HG02981 (cell line): ENCODE data around the gene HECW1.
"Not testable (repeated sequence)": the region's sequence is repeated elsewhere in the genome, so short reads cannot be mapped to it uniquely, and the experiment has no call there.

ENCODE experiments used
- ATAC-seq: cut with Tn5 transposase; IDR thresholded peaks from one replicate; pipeline ENCODE4 v1.9.1; 2021; ENCODE audit warnings: mild to moderate bottlenecking, moderate library complexity; ENCODE audit not compliant: unreplicated experiment

Gene HECW1

GRCh38 chr7:43302773-43303460 lies 190.5 kb downstream of the HECW1 start:
- ATAC-seq = no peak

DNA sequence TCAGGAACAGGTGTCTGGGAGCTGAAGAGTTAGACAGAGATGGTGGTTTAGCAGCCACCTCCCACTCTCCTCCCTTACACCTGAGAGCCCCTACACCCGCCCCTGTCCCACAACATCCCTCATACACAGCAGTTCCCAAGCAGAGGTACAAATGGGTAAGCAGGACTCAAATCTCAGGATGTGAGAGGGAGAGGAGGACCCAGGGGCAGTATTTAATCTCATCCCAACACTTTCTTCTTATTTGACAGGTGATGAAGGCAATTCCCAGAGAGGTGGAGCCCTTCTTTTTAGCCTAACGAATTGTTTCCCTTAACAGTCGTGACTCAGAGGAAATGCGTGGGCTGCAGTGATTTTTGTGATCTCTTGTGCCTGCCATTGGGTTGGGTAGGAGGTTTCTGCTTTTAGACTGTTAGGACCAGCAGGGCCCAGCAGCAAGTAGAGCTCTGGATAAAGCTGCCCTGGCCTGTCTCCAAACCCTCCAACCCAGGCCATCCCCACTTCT lies 191.3 kb downstream of the HECW1 start:
- ATAC-seq = no peak

- ATAC-seq = no peak
Observed at GRCh38 chr7:43306404-43306803, 194.0 kb downstream of the HECW1 start.

DNA sequence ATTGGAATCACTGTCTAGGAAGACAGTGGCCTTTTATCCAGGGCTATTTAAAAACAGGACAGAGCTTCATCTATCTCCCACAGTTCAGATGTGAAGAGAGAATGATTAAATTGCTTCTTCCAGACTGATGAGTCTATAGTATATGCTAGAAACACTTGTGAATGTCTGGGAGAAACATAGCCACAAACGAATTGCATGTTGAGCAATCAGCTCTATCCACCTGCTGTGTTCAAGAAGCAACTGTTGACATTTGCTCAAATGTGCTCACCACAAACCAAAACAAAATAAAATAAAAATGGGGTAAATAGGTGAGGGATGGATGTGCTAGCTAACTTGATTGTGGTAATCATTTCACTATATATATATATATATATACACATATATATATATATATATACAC lies 195.1 kb downstream of the HECW1 start:
- ATAC-seq = no peak

- peak; percentile 47 for ATAC-seq
Observed at GRCh38 chr7:43308913-43309705, 196.7 kb downstream of the HECW1 start.

DNA sequence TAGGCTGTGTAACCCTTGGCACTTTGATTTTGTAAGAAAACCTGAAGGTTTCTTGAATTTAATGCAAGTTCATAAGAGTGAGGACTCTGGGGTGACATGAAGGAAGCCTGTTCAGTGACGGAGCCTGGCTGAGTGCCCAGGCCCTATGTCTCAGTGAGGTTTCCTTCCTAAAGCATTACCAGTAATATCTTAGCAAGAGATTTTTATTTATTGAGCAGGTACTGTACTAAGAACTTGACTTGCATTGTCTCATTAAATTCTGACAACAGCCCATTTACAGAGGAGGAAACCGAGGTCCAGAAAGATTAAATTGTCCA lies 197.2 kb downstream of the HECW1 start:
- ATAC-seq = no peak

GRCh38 chr7:43311052-43311451 lies 198.6 kb downstream of the HECW1 start:
- no peak for ATAC-seq

DNA sequence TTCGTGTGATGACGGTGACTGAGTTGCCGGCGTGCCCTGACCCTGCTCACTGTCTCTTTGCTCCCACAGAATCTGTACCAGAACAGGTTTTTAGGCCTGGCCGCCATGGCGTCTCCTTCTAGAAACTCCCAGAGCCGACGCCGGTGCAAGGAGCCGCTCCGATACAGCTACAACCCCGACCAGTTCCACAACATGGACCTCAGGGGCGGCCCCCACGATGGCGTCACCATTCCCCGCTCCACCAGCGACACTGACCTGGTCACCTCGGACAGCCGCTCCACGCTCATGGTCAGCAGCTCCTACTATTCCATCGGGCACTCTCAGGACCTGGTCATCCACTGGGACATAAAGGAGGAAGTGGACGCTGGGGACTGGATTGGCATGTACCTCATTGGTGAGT lies 199.2 kb downstream of the HECW1 start:
- ATAC-seq = no peak

DNA sequence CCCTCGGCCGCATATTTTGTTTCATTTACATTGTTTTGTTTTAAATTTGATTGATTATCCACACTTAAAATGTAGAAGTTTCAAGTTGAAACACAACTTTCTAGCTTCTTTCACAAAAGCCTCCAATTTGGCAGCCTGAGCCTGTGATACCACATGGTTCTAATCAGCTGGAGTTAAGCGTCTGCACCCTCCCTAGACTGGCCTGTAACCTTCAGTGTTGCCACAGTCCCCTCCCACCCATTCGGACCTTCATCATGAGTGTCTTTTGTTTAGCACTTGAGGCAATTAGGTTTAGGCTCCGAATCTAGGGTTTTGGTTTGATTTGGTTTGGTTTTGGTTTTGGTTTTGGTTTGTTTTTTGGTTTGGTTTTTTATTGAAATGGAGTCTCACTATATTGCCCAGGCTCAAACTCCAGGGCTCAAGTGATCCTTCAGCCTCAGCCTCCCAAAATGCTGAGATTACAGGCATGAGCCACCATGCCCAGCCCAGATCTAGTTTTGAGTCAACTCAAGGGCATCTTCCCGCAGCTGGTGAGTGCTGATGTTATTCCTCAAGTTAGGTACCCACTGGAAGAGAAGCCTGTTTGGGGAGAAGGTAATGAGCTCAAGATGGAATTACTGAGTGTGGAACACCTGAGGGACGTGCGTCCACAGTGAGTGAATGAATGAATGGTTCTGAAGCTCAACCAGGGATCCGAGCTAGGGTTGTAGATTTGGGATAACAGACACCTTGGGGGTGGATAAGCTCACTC lies 201.4 kb downstream of the HECW1 start:
- ATAC-seq = no peak

DNA sequence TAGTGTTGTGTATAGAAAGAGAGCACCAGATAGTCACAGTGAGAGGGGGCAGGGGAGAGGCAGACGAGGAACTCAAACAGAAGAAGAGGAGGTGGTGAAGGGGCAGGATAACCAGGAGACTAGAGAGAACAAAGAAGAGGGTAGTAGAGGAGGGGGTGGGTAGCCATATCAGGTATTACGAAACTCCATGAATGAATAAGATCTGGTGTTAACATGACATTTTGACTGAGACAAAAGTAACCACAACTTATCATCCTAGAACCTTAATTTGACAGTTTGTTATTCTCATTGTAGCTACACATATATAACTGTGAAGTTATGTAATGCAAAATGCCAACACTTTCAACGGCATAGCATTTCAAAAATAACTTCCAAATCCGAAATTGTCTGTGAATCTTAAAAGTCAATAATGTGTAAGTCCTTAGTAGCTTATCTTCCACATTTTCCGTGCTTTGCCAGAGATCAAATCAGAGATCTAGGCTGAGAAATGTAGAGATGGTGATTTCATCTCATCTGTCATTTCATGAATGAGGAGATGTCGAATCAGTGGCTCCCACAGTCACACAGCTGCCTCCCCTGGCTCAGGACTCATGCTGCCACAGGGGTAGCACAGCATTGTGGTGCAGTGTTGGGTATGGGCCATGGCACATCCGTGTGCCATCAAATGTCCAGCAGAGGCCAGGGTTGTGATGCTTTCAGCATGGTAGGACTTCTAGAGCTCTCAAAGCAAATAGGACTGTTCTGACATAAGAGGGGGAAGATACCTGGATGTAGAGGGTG lies 202.1 kb downstream of the HECW1 start:
- ATAC-seq = no peak

DNA sequence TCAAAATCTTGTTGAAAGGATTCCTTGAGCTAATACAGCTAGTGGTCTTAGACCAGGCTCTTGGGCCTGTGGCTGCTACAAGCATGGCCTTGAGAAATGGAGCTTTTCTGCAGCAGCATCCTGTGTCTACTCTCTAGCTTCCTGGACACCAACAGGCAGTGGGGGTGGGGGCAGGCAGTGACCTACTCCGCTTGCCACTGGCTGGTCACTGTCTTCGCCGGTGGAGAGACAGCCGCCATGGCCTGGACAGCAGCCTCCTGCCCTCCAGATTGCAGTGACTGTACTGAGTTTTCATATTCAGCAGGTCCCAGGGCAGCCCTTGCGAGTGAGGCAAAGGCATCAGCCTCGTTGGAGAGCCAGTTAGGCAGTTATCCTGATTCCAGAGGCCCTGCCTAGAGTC lies 204.6 kb downstream of the HECW1 start:
- no peak for ATAC-seq

- ATAC-seq = no peak
Observed at GRCh38 chr7:43318188-43318770, 205.8 kb downstream of the HECW1 start.

- no peak for ATAC-seq
Observed at GRCh38 chr7:43325595-43325994, 213.1 kb downstream of the HECW1 start.

GRCh38 chr7:43328336-43328735 lies 215.9 kb downstream of the HECW1 start:
- ATAC-seq = no peak

GRCh38 chr7:43328785-43329380 lies 216.4 kb downstream of the HECW1 start:
- no peak for ATAC-seq

DNA sequence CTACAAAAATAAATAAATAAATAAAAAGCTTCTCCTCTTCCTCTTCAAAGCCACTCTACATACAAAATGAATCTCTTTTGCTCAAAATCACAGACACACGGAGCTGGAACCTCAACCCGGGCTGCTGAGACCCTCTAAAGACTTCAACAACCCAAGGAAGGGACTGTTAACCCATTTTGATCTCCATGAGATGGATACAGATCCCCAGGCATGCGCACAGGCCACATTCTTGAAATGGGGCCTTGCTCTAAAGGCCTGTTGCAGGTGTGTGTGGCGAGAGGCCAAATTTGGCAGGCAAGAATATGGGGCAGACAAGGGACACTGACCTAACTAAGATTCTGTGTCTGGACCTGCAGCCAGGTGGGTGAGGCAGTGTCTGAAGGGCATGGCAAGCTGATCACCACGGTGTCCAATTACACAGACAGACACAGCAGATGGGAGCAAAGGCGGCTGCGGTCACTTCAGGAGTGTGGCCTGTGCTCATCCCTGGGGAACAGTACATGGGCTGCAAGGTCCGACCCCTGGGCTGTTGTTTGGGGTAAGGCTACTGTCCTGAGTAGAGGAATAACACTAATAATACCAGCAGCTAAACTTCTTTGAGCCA lies 219.8 kb downstream of the HECW1 start:
- no peak for ATAC-seq

GRCh38 chr7:43337191-43337590 lies 224.7 kb downstream of the HECW1 start:
- ATAC-seq = no peak

- ATAC-seq = no peak
Observed at GRCh38 chr7:43337811-43338210, 225.4 kb downstream of the HECW1 start.

GRCh38 chr7:43341132-43341531 lies 228.7 kb downstream of the HECW1 start:
- no peak for ATAC-seq

DNA sequence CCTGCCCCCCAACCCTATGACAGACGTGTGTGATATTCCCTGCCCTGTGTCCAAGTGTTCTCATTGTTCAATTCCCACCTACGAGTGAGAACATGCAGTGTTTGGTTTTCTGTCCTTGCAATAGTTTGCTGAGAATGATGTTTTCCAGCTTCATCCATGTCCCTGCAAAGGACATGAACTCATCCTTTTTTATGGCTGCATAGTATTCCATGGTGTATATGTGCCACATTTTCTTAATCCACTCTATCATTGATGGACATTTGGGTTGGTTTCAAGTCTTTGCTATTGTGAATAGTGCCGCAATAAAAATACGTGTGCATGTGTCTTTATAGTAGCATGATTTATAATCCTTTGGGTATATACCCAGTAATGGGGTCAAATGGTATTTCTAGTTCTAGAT lies 231.0 kb downstream of the HECW1 start:
- not testable (repeated sequence) for ATAC-seq
